HG03139 (cell line): ENCODE data around the gene HMG20B.

Experiments used
- ATAC-seq: cut with Tn5 transposase; IDR thresholded peaks from one replicate; pipeline ENCODE4 v1.9.1; 2021; ENCODE audit not compliant: unreplicated experiment

HMG20B gene

DNA sequence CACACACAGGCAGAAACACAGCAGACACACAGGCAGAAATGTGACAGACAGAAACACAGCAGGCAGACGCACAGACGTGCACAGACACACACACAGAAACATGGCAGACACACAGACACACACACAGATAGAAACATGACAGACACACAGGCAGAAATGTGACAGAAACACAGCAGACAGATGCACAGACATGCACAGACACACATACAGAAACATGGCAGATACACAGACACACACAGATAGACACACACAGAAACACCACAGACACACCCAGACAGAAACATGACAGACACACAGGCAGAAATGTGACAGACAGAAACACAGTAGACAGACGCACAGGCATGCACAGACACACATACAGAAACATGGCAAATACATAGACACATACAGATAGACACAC, 32.6 kb downstream of the HMG20B start:
- ATAC-seq: no peak

- ATAC-seq: no peak
Observed at GRCh38 chr19:3605770-3606169, 33.0 kb downstream of the HMG20B start.

- ATAC-seq: no peak
Observed at GRCh38 chr19:3606174-3606689, 33.5 kb downstream of the HMG20B start.

GRCh38 chr19:3606690-3607289, 34.0 kb downstream of the HMG20B start, which contains the start of gene TBXA2R:
TBXA2R (minus strand) TSS chr19:3606875; CDS start chr19:3600634, 6,241 bp downstream.
- no peak for ATAC-seq

- ATAC-seq: no peak
Observed at GRCh38 chr19:3607303-3608078, 34.7 kb downstream of the HMG20B start.

DNA sequence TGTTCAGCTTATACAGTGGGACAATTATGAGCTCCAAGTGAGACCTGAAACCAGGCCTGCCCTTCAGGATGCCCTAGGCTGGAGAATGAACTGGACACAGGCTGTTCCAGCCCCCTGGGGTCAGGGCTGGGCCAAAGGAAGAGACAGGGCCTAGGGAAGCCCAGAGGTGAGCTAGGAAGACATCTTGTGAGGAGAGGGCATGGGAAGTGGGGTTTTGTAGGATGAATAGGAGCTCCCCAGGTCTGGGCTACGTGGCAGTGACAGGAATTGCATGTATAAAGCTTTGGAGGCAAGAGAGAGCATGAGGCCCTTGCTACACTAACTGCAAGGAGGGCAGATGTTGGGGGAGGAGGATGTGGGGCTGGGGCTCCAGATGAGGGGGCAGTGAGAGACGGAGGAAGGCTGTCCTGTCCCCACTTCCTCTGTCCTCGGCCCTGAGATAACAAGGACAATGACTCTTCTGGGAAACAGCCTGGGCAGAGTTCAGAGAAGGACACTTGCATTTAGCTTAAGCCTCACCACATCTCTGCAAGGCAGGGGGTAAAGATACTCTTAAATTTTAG, 35.4 kb downstream of the HMG20B start:
- no peak for ATAC-seq

GRCh38 chr19:3608750-3609322, 36.1 kb downstream of the HMG20B start:
- ATAC-seq: no peak

DNA sequence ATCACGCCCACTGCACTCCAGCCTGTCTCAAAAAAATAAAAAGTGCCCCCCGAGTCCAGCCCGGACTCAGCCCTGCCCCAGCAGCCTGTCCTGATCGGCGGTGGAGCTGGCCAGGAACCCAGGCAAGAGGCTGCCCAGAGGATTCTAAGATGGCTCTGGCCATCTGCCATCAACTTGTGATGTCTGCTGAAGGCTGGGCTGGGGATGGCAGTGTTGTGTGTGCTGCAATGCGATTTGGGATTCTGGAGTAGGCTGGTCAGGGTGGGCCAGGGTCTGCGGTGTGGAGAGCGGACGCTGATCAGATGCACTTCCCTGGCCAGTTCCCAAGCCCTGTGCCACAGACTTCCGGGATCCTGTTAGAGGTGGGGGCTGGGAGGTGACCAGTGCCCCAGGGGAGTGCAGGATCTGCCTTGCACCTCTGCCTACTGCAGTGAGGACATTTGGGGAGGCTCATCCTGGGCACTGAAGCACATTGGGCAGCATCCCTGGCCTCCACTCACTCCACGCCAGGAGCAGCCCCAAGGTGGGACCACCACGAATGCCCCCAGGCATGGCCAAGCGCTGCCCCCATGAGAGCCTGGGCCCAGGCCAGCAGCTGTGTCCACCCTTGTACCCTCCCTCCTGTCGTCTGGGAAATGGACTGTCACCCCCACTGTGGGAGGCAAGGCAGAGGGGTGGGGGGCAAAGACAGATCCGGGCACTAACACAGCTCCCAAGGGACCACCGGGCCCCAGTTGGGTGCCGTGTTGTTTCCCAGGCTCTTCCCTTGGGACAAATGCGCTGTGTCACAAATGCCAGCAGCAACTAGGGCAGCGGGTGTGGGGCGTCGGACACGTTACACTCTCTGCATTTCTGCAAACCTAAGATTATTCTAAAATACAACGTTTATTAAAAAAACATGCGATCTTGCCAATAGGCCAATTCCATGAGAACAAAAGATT, 37.3 kb downstream of the HMG20B start:
- ATAC-seq: no peak

GRCh38 chr19:3610745-3611717, 38.3 kb downstream of the HMG20B start:
- ATAC-seq: no peak

DNA sequence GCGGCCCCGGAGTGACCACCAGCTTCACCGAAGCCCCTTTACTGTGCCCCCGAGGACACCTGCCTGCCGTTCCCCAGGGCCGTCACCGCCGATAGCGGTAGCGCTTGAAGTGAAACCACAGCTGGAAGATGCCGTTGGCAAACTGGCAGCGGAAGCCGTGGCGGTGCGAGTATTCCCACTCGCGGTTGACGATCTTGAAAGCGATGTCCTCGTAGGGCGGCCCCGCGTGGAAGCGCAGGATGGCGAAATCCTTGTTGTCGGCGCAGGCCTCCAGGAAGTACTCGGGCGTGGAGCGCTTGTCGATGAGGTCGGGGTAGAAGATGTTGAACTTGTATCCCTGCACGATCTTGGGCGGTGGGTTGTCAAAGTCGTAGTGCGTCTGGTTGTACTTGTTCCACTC, 39.1 kb downstream of the HMG20B start:
- ATAC-seq: no peak

GRCh38 chr19:3612330-3612729, 39.6 kb downstream of the HMG20B start:
- ATAC-seq: no peak

- ATAC-seq: no peak
Observed at GRCh38 chr19:3612901-3613741, 40.4 kb downstream of the HMG20B start.

DNA sequence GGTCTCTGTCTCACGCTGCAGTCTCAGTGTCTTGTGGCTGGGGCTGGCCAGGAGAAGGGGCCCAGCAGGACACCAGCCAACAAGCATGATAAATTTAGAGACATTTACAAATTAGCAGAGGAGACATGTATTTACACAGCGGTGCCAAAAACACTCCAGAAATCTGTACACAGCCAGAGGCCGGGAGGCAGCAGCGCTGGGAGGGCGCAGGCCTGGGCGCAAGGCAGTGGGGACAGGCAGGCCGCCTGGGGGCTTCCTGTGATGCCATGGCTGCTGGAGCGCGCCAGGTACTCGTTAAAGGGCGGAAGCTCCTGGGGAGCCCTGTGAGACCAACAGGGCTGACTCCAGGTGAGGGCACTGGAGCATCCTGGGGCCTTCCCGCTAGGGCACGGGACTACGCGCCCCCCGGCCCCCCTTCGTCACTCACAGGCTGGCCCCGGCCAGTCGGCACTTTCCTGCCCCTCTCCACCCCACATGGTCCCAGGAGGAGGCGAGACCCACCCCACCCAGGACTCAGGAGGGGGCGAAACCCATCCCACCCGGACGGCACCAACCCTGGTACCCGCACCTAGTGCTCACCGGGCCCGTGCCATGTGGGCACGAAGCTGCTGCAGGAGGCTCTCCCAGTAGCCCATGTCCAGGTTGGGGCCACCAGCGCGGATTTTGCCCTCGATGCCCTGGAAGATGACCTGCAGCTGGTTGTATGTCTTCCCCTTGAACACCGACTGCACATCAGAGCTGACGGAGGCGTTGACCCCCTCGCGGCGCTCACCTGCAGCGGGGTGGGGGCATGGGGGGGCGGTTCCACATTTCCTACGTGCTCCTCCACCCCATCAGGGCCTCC, 41.3 kb downstream of the HMG20B start:
- no peak for ATAC-seq

DNA sequence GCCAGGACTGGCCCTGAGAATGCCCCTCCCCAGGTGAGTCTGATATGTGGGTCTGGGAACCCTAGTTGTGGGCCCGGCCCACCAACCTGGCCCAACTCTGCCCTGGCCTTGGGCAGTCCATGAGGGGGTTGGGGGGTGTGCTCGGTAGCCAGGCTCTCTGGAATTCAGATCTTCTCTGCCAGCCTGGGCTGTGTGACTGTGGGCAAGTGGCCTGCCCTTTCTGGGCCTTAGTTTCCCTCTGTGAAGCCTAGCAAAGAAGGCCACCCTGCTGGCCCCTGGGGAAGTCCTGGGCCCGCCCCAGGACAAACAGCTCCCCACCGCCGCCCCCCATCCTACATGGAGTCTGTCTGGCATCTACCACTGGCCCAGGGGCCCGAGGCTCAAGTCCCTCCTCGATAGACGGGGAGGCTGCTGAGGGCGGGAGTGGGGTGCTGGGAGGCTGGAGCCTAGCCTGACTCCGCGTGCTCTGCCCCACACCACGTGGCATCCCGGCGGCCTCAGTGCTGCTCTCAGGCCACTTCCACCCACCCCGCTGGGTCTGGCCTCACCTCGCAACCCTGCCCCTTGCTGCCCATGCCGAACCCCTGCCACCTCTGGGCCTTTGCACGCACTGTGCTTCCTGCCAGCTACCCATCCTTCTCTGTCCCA, 42.2 kb downstream of the HMG20B start:
- ATAC-seq: no peak

- ATAC-seq: no peak
Observed at GRCh38 chr19:3615524-3616135, 42.9 kb downstream of the HMG20B start.

DNA sequence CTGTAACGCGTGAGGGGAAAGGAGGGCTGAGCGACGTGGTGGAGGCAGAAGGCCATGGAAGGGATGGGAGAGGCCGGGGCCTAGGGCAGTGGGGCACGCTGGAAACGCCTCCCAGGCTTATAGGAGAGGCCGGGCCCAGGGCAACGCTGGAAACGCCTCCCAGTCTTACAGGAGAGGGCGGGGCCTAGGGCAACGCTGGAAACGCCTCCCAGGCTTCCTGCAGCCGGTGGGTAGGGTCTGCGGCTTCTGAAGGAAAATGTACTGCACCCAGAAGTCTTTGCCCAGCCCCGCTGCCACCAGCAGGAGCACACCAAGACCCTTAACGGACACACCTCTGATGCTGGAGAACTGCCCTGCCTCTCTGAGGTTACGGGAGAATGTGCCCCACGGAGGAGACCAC, 44.7 kb downstream of the HMG20B start:
- no peak for ATAC-seq
